ENCODE data around the gene KIF3C.

Gene KIF3C

DNA sequence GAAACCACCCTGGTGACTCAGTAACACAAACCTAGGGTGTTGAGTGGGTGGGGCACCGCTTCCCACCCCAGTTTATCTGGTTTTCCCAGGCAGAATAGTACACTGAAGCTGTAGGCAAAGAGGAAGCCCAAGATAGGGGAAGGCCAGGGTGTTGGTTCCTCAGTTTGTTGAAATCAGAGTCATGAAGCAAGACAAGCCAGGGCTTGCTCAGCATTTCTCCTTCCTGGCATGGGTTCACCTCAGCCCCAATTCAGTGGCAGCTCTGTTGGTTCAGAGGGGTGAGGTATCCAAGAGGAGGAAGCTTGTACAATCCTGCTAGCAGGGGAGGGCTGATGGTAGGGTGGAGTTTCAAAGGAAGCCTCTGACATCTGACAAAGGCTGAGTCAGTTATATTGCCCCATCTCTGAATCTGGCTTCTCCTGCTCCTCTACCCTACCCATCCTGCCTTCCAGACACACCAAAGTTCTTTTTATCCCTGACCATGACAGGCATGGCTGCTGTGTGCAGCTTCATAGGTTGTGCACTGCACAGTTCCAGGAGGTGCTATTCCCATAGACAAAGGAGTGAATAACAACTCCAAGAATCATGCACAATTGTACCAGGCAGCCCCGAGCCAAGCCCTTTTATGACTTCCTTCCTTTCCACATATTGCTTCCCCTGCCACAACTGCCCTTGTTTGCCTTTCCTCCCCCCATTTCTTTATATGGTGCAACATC is 26.7 kb upstream of the KIF3C start:
- H2AFZ ChIP-seq (ENCODE audit: low read length), result no peak overlapping the region
- H3K27ac ChIP-seq (ENCODE audit: low read depth, low read length, poor library complexity, severe bottlenecking), result no peak overlapping the region
- peaks cover 4% of the 10 kb centered on the region; the same call in 1 of the 2 replicates for H3K9me3 ChIP-seq (ENCODE audit: low read length)
- no peak overlapping the region for H3K4me2 ChIP-seq (ENCODE audit: low read length)
- H3K4me3 ChIP-seq (ENCODE audit: low read depth, low read length, poor library complexity, severe bottlenecking), result no peak overlapping the region
- no peaks in the 10 kb centered on the region for H3K36me3 ChIP-seq (ENCODE audit: insufficient read depth, low read length)
- H3F3A ChIP-seq (ENCODE audit: insufficient read depth, low read length), result no peaks in the 10 kb centered on the region
- H4K20me1 ChIP-seq (ENCODE audit: insufficient read depth, low read length), result no peaks in the 10 kb centered on the region
- no peaks in the 10 kb centered on the region for H3K27me3 ChIP-seq (ENCODE audit: insufficient read depth, low read length)
- H3K9me2 ChIP-seq (ENCODE audit: low read depth, low read length), result no peaks in the 10 kb centered on the region
- H3K79me2 ChIP-seq (ENCODE audit: insufficient read depth, low read length), result no peaks in the 10 kb centered on the region
- TF ChIP-seq EZH2 (IDR thresholded peaks at IDR 0.05; ENCODE audit: borderline replicate concordance, low read length), result no peak
- TF ChIP-seq, protein P1, sequence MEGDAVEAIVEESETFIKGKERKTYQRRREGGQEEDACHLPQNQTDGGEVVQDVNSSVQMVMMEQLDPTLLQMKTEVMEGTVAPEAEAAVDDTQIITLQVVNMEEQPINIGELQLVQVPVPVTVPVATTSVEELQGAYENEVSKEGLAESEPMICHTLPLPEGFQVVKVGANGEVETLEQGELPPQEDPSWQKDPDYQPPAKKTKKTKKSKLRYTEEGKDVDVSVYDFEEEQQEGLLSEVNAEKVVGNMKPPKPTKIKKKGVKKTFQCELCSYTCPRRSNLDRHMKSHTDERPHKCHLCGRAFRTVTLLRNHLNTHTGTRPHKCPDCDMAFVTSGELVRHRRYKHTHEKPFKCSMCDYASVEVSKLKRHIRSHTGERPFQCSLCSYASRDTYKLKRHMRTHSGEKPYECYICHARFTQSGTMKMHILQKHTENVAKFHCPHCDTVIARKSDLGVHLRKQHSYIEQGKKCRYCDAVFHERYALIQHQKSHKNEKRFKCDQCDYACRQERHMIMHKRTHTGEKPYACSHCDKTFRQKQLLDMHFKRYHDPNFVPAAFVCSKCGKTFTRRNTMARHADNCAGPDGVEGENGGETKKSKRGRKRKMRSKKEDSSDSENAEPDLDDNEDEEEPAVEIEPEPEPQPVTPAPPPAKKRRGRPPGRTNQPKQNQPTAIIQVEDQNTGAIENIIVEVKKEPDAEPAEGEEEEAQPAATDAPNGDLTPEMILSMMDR (IDR thresholded peaks at IDR 0.05; ENCODE audit: low read length), result no peak
- no peak overlapping the region for H3K9ac ChIP-seq (ENCODE audit: low read length)
- H3K4me1 ChIP-seq (ENCODE audit: insufficient read depth, low read length, severe bottlenecking), result no peaks in the 10 kb centered on the region

DNA sequence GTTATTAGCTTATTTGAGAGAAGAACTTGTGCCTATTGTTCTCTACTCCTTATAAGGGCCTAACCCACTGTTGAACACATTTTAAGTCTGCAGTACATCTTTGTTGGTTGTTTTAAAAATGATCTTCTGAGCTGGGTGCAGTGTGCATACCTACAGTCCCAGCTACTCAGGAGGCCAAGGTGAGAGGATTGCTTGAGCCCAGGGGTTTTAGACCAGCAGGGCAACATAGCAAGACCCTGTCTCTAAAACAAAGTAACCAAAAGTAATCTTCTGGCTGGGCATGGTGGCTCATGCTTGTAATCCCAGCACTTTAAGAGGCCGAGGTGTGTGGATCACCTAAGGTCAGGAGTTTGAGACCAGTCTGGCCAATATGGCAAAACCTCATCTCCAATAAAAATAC is 25.8 kb upstream of the KIF3C start:
- H3K4me3 ChIP-seq (ENCODE audit: low read depth, low read length, poor library complexity, severe bottlenecking), result no peak overlapping the region
- no peak for TF ChIP-seq EZH2 (IDR thresholded peaks at IDR 0.05; ENCODE audit: borderline replicate concordance, low read length)
- TF ChIP-seq, protein P1 (IDR thresholded peaks at IDR 0.05; ENCODE audit: low read length), result no peak
- H3K4me1 ChIP-seq (ENCODE audit: insufficient read depth, low read length, severe bottlenecking), result no peaks in the 10 kb centered on the region
- H3K4me2 ChIP-seq (ENCODE audit: low read length), result no peak overlapping the region
- H3K9ac ChIP-seq (ENCODE audit: low read length), result no peak overlapping the region
- H2AFZ ChIP-seq (ENCODE audit: low read length), result no peak overlapping the region
- H3K36me3 ChIP-seq (ENCODE audit: insufficient read depth, low read length), result no peaks in the 10 kb centered on the region
- peaks cover 4% of the 10 kb centered on the region; the same call in 1 of the 2 replicates for H3K9me3 ChIP-seq (ENCODE audit: low read length)
- H3K27me3 ChIP-seq (ENCODE audit: insufficient read depth, low read length), result no peaks in the 10 kb centered on the region
- no peaks in the 10 kb centered on the region for H3F3A ChIP-seq (ENCODE audit: insufficient read depth, low read length)
- no peak overlapping the region for H3K27ac ChIP-seq (ENCODE audit: low read depth, low read length, poor library complexity, severe bottlenecking)
- H3K9me2 ChIP-seq (ENCODE audit: low read depth, low read length), result no peaks in the 10 kb centered on the region
- no peaks in the 10 kb centered on the region for H3K79me2 ChIP-seq (ENCODE audit: insufficient read depth, low read length)
- no peaks in the 10 kb centered on the region for H4K20me1 ChIP-seq (ENCODE audit: insufficient read depth, low read length)

DNA sequence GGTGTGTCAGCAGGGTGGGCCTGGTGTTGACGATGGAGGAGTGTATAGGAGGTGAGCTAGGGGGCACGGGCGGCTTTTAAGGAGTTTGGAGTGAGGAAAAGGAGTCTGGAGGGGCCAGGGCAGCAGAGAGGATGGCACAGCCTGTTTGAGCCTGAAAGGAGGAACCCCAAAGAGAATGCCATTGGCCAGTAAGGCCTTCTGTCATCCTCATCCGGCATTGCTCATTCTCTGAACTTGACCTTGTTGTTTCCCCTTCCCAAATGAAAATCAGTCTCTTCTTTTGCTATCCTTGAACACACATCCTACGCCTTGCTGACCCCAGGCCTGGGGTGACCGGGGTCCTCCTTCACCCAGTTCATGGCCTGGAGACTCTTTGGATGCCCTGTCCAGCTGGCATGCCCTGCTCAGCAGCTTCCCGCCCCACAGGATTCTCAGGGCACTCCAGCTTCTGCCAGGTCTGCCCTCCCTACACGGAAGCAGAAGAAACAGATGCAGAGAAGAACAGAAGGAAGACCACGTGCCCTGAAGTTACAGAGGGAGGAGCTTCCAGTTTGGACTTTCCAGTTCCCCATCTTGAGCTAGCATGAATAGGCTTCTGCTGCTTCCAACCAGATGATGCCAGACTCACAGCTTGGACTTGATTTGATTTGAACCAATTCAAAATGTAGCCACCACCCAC is 20.5 kb upstream of the KIF3C start:
- Histone ChIP-seq H3F3A (ENCODE audit: insufficient read depth, low read length) (no peaks in the 10 kb centered on the region), H3K27ac (ENCODE audit: low read depth, low read length, poor library complexity, severe bottlenecking) (no peak overlapping the region), H4K20me1 (ENCODE audit: insufficient read depth, low read length) (no peaks in the 10 kb centered on the region), H3K4me2 (ENCODE audit: low read length) (no peak overlapping the region), H3K4me1 (ENCODE audit: insufficient read depth, low read length, severe bottlenecking) (no peaks in the 10 kb centered on the region), H2AFZ (ENCODE audit: low read length) (no peak overlapping the region), H3K9ac (ENCODE audit: low read length) (no peak overlapping the region), H3K27me3 (ENCODE audit: insufficient read depth, low read length) (peaks cover 5% of the 10 kb centered on the region; the same call in 1 of the 2 replicates), H3K79me2 (ENCODE audit: insufficient read depth, low read length) (no peaks in the 10 kb centered on the region), H3K36me3 (ENCODE audit: insufficient read depth, low read length) (no peaks in the 10 kb centered on the region), H3K9me2 (ENCODE audit: low read depth, low read length) (no peaks in the 10 kb centered on the region), H3K4me3 (ENCODE audit: low read depth, low read length, poor library complexity, severe bottlenecking) (no peak overlapping the region), H3K9me3 (ENCODE audit: low read length) (no peaks in the 10 kb centered on the region)
- TF ChIP-seq EZH2 (IDR thresholded peaks at IDR 0.05; ENCODE audit: borderline replicate concordance, low read length), result no peak
- TF ChIP-seq, protein P1 (IDR thresholded peaks at IDR 0.05; ENCODE audit: low read length), result no peak
